COLO668 (cell line): ENCODE results near the gene KDM4B.

Source experiments
- DNase-seq: peaks from one replicate; lab custom pipeline; 2025; ENCODE audit not compliant: unreplicated experiment; lab: John Stamatoyannopoulos, UW

KDM4B gene

GRCh38 chr19:5048727-5049553 lies 80.0 kb downstream of the KDM4B start:
- no peak for DNase-seq

GRCh38 chr19:5049561-5049960 lies 80.6 kb downstream of the KDM4B start:
- no peak for DNase-seq

GRCh38 chr19:5050067-5050656 lies 81.2 kb downstream of the KDM4B start:
- no peak for DNase-seq

- no peak for DNase-seq
These were observed 82.0 kb downstream of the KDM4B start for GRCh38 chr19:5050905-5051304.

- DNase-seq: no peak
These were observed 82.7 kb downstream of the KDM4B start for GRCh38 chr19:5051619-5052018.

- no peak for DNase-seq
These were observed 83.6 kb downstream of the KDM4B start for GRCh38 chr19:5052515-5052914.

- DNase-seq: no peak
These were observed 84.1 kb downstream of the KDM4B start for GRCh38 chr19:5052945-5053485.

GRCh38 chr19:5053661-5054060 lies 84.7 kb downstream of the KDM4B start:
- DNase-seq: no peak

- no peak for DNase-seq
These were observed 85.9 kb downstream of the KDM4B start for GRCh38 chr19:5054551-5055456.

- no peak for DNase-seq
These were observed 86.5 kb downstream of the KDM4B start for GRCh38 chr19:5055457-5055776.

GRCh38 chr19:5057860-5058259 lies 88.9 kb downstream of the KDM4B start:
- DNase-seq: no peak

GRCh38 chr19:5058521-5059212 lies 89.8 kb downstream of the KDM4B start:
- no peak for DNase-seq

- no peak for DNase-seq
These were observed 90.3 kb downstream of the KDM4B start for GRCh38 chr19:5059213-5059574.

GRCh38 chr19:5059793-5060192 lies 90.9 kb downstream of the KDM4B start:
- DNase-seq: no peak

GRCh38 chr19:5062195-5062594 lies 93.3 kb downstream of the KDM4B start:
- no peak for DNase-seq

GRCh38 chr19:5062799-5063198 lies 93.9 kb downstream of the KDM4B start:
- DNase-seq: no peak

- no peak for DNase-seq
These were observed 95.1 kb downstream of the KDM4B start for GRCh38 chr19:5063873-5064645.

GRCh38 chr19:5064896-5065295 lies 96.0 kb downstream of the KDM4B start:
- DNase-seq: no peak

- no peak for DNase-seq
These were observed 96.8 kb downstream of the KDM4B start for GRCh38 chr19:5065663-5066093.

- DNase-seq: no peak
These were observed 97.9 kb downstream of the KDM4B start for GRCh38 chr19:5066768-5067167.
